Stomach (tissue), 9 donors: ENCODE data around the gene CREBL2. TPM values are rescaled to one million over a fixed set of nuclear protein-coding genes. Genes with fewer than 3 reads are reported as not detected.
"Not testable (repeated sequence)": the region's sequence is repeated elsewhere in the genome, so short reads cannot be mapped to it uniquely, and the experiment has no call there.

Experiments
- DNase-seq, 2 donors: peaks; one replicate each; pipeline versions ENCODE4 v3.0.0 to v3.0.0-alpha.2; 2013 to 2019
- H3K27ac ChIP-seq, 5 donors: fragments of 200-600 bp in 4 of 5; sonication (generic) in 4 of 5; one replicate each; pipeline ENCODE4 v1.5.1; 2013 to 2019; ENCODE audit warnings: mild to moderate bottlenecking in 1 of 5, moderate library complexity in 1 of 5
- H3K27me3 ChIP-seq, 3 donors: fragments of 200-600 bp; sonication (generic); one replicate each; pipeline ENCODE4 v1.5.1; 2017 to 2019; ENCODE audit warnings: mixed run types in 1 of 3
- H3K36me3 ChIP-seq, 4 donors: fragments of 200-600 bp; sonication (generic); 1 replicate in 3 of 4; 2 replicates in 1 of 4; pipeline ENCODE4 v1.5.1; 2016 to 2019
- H3K4me1 ChIP-seq, 4 donors: fragments of 200-600 bp; sonication (generic); one replicate each; pipeline ENCODE4 v1.5.1; 2016 to 2019
- H3K4me3 ChIP-seq, 4 donors: fragments of 200-600 bp; sonication (generic) in 3 of 4; one replicate each; pipeline ENCODE4 v1.5.1; 2016 to 2019; ENCODE audit warnings: mild to moderate bottlenecking in 1 of 4
- H3K9me3 ChIP-seq, 4 donors: fragments of 200-600 bp; sonication (generic); one replicate each; pipeline ENCODE4 v1.5.1; 2016 to 2019
- CTCF ChIP-seq, 7 experiments: fragments of 450-650 bp in 4 of 7; fragments of 200-600 bp in 3 of 7; sonication (generic) in 3 of 7; IDR thresholded peaks; one replicate each; pipeline ENCODE4 v1.5.1; 2016 to 2019; ENCODE audit warnings: antibody characterized with exemption in 7 of 7, control low read depth in 2 of 7, mild to moderate bottlenecking in 1 of 7
- EP300 ChIP-seq: sonication (generic); formaldehyde crosslinking; IDR thresholded peaks from one replicate; pipeline ENCODE4 v1.6.1; 2017; ENCODE audit warnings: antibody characterized with exemption
- POLR2A ChIP-seq, 4 donors: fragments of 450-650 bp; IDR thresholded peaks; one replicate each; pipeline ENCODE4 v1.6.1; 2016; ENCODE audit warnings: antibody characterized with exemption in 4 of 4, control low read depth in 2 of 4, mild to moderate bottlenecking in 1 of 4, moderate library complexity in 1 of 4
- POLR2AphosphoS5 ChIP-seq, 3 donors: sonication (generic); formaldehyde crosslinking; IDR thresholded peaks; one replicate each; pipeline ENCODE4 v1.6.1; 2016; ENCODE audit warnings: antibody characterized with exemption in 3 of 3
- WGBS, 5 donors: extraction: QIAGEN DNeasy Blood & Tissue Kit in 3 of 5; methylation state at CpG; one replicate each; pipeline versions ENCODE4 v1.1.5 to v1.1.7; 2013 to 2018; 5-methylcytosine and 5-hydroxymethylcytosine counted together
- intact Hi-C: fragments of 100-400 bp; cut with DNase I; formaldehyde crosslinking; loops from one replicate; pipeline ENCODE4 v1.15.1; 2023; ENCODE audit warnings: low total_unique reads
- polyA plus RNA-seq, 3 donors: library from polyadenylated mRNA; stranded (reverse); fragments of 200-250 nt; gene quantifications; one replicate each; pipeline ENCODE4 v1.2.3, GENCODE V29; 2013
- total RNA-seq, 5 donors: library from RNA; depleted of rRNA; stranded (reverse); fragments of >200 nt; gene quantifications; one replicate each; pipeline versions ENCODE4 v1.1.0 to v1.2.3, GENCODE V29; 2014 to 2016
- donor health status: healthy with polysubstance abuse.
- donor health status: Bipolar disorder and iron deficiency.
- donor health status: healthy.

The CREBL2 gene
- total and polyA plus RNA-seq, 8 donors: 8.2 to 42.0 (median 31.8) TPM

DNA sequence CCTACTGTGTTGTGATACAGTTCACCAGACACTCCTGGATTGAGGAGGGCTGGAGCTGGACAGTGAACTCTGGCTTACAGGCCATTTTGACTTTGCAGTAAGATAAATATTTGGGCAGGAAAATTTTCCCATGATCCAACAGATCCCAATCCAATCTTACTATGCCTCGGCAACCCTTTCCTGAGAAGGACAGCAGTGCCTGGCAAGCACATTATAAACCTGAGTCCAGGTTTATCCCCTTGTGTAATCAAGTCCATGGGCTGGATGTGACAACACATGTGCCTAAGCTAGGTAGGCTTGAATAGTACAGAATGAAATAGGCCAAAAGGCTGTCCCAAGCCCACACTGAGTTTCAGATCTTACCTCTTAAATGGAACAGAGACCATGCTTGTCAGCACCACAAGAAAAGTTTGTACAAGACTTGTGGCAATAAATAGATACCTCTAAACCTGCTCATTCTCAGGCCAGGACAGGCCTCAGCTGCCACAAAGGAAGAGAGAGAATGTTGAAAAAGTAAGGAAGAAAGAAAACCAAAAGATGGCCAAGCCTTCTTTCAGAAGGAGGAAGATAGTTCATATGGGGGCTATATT, 34.9 kb downstream of the CREBL2 start:
- no peak for TF ChIP-seq EP300
- TF ChIP-seq CTCF (IDR thresholded peaks at IDR 0.05): no peak
- TF ChIP-seq POLR2A (IDR thresholded peaks at IDR 0.05): no peak
- no peak for TF ChIP-seq POLR2AphosphoS5 (IDR thresholded peaks at IDR 0.05)
- H3K27ac ChIP-seq: no peak overlapping the region
- no peaks in the 10 kb centered on the region for H3K4me1 ChIP-seq
- peaks cover 13 to 31% (median 28%) of the 10 kb centered on the region in 4 donors for H3K36me3 ChIP-seq
- H3K9me3 ChIP-seq: peaks cover 10 to 29% (median 28%) of the 10 kb centered on the region in 4 donors
- H3K4me3 ChIP-seq: no peak overlapping the region
- H3K27me3 ChIP-seq: no peaks in the 10 kb centered on the region
- 50 to 97% (median 89%) methylated on average over 1 of the region's 1 CpG for WGBS, 5 donors
- DNase-seq: no peak
- intact Hi-C loops: no loop called here

GRCh38 chr12:12648284-12648683, 36.6 kb downstream of the CREBL2 start:
- no peak for DNase-seq
- Histone ChIP-seq H3K27me3 (no peaks in the 10 kb centered on the region), H3K4me1 (no peaks in the 10 kb centered on the region), H3K4me3 (no peak overlapping the region), H3K27ac (no peak overlapping the region), H3K36me3 (peaks cover 0 to 14% (median 11%) of the 10 kb centered on the region in 4 donors), H3K9me3 (peaks cover 10 to 29% (median 28%) of the 10 kb centered on the region in 4 donors)
- TF ChIP-seq POLR2A (IDR thresholded peaks at IDR 0.05) (no peak), POLR2AphosphoS5 (IDR thresholded peaks at IDR 0.05) (no peak), CTCF (IDR thresholded peaks at IDR 0.05) (no peak), EP300 (no peak)
- intact Hi-C loops: no loop called here

DNA sequence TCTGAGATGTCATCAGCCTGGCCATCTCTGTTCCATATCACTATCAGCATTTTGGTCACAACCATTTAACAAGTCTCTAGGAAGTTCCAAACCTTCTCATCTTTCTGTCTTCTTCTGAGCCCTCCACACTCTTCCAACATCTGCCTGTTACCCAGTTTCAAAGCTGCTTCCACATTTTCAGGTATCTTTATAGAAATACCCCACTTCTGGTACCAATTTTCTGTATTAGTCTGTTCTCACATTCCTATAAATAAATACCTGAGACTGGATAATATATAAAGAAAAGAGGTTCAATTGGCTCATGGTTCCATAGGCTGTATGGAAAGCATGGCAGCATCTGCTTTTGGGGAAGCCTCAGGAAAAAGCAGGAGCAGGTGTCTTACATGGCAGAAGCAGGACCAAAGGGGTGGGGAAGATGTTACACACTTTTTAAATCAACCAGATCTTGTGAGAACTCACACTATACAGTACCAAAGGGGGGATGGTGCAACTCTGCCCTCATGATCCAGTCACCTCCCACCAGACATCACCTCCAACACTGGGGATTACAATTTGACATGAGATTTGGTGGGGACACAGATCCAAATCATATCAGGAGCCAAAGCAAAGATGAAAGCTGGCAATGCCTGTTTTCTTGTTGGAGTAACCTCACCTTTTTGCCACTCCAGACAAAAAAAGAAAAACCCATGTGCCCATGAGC, 37.4 kb downstream of the CREBL2 start:
- H3K4me3 ChIP-seq: no peak overlapping the region
- no peaks in the 10 kb centered on the region for H3K27me3 ChIP-seq
- TF ChIP-seq POLR2AphosphoS5 (IDR thresholded peaks at IDR 0.05): no peak
- no peak for TF ChIP-seq CTCF (IDR thresholded peaks at IDR 0.05)
- no peak for TF ChIP-seq POLR2A (IDR thresholded peaks at IDR 0.05)
- TF ChIP-seq EP300: no peak
- peaks cover 0 to 7% (median 3%) of the 10 kb centered on the region in 4 donors for H3K36me3 ChIP-seq
- intact Hi-C loops: no loop called here
- DNase-seq: no peak
- no peaks in the 10 kb centered on the region for H3K4me1 ChIP-seq
- no peak overlapping the region for H3K27ac ChIP-seq
- H3K9me3 ChIP-seq: peaks cover 10 to 29% (median 28%) of the 10 kb centered on the region in 4 donors

- TF ChIP-seq POLR2A (IDR thresholded peaks at IDR 0.05) (no peak), CTCF (IDR thresholded peaks at IDR 0.05) (no peak), EP300 (no peak), POLR2AphosphoS5 (IDR thresholded peaks at IDR 0.05) (no peak)
- intact Hi-C loops: no loop called here
- H3K4me3 ChIP-seq: no peak overlapping the region
- peaks cover 0 to 9% (median 6%) of the 10 kb centered on the region in 4 donors for H3K4me1 ChIP-seq
- no peak overlapping the region for H3K27ac ChIP-seq
- no peaks in the 10 kb centered on the region for H3K27me3 ChIP-seq
- peaks cover 10 to 29% (median 28%) of the 10 kb centered on the region in 4 donors for H3K9me3 ChIP-seq
- H3K36me3 ChIP-seq: no peaks in the 10 kb centered on the region
- DNase-seq: no peak
Measured at GRCh38 chr12:12651752-12652151, 40.1 kb downstream of the CREBL2 start.

DNA sequence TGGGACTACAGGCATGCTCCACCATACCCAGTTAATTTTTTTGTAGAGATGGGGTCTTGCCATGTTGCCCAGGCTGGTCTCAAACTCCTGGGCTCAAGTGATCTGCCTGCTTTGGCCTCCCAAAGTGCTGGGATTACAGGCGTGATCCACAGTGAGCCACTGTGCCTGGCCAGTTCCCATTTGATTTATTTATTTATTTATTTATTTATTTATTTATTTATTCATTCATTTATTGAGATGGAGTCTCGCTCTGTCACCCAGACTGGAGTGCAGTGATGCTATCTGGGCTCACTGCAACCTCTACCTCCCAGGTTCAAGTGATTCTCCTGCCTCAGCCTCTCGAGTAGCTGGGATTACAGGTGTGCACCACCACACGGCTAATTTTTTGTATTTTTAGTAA, 41.0 kb downstream of the CREBL2 start:
- intact Hi-C loops, DNase-seq, H3K36me3 ChIP-seq, H3K27me3 ChIP-seq, H3K4me1 ChIP-seq, H3K27ac ChIP-seq, H3K4me3 ChIP-seq: not testable (repeated sequence)
- peaks cover 9 to 27% (median 25%) of the 10 kb centered on the region in 4 donors for H3K9me3 ChIP-seq
- WGBS, 5 donors: 93 to 97% (median 96%) methylated on average over 4 of the region's 4 CpGs
